GM19023 (cell line): ENCODE results near the gene CFAP20DC.
"Not testable (repeated sequence)": the region's sequence is repeated elsewhere in the genome, so short reads cannot be mapped to it uniquely, and the experiment has no call there.

Experiments
- ATAC-seq: cut with Tn5 transposase; IDR thresholded peaks from one replicate; pipeline ENCODE4 v1.9.1; 2021; ENCODE audit warnings: mild to moderate bottlenecking, moderate library complexity; ENCODE audit not compliant: unreplicated experiment

Gene CFAP20DC

DNA sequence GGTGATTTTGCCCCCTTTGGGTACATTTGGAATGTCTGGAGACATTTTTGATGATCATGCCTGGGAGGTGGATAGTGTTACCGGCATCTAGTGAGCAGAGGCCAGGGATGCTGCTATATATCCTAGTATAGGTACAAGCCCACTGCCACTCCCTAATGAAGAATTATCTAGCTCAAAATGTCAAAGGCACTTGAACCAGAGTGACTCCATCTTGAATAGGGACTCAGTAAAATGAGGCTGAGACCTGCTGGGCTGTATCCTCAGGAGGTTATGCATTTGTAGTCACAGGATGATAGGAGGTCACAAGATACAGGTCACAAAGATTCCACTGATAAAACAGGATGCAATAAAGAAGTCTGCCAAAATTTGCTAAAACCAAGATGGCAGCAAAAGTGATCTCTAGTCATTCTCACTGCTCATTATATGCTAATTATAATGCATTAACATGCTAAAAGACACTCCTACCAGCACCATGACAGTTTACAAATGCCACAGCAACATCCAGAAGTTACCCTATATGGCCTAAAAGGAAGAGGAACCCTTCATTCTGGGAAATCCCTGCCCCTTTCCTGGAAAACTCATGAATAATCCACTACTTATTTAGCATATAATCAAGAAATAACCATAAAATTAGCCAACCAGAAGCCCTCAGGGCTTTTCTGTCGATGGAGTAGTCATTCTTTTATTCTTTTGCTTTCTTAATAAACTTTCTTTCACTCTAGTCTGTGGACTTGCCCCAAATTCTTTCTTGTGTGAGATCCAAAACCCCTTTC, 343.2 kb downstream of the CFAP20DC start:
- ATAC-seq = no peak

DNA sequence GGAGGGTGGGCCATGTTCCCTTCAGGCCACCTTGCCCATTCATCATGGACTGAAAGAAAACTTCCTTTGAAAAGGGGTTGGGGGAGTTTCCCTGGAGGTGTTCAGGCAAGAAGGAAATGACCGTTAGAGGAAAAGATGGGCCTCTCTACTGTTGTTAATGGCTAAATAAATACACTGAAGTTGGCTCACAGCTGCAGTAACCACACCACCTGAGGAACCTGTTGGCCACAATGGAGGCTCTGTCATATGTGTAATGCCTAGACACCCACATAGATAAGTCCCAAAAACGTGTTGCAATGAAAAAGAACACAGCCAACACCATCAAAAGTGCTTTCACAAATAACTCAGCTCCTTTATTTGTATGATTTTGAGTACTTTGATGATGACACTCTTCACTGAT, 345.1 kb downstream of the CFAP20DC start:
- ATAC-seq = no peak

DNA sequence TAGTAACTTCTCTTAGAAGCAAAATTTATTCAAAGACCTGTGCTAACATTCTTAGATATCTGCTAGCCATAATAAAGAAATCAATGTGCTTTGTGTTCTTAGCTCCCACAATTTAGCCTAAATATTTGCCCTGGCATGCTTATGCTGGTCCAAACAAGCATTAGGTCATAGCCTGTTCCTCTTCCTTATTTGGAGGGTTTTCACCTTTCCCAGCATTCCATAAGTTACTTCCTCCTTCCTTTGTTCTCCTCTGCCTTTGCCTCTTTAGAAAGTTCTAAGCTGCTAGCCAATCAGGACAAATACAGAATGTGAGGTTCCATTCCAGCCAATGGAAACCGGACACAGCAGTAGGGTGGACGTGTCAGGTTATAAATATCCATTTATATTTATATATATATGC, 345.5 kb downstream of the CFAP20DC start:
- ATAC-seq = not testable (repeated sequence)

DNA sequence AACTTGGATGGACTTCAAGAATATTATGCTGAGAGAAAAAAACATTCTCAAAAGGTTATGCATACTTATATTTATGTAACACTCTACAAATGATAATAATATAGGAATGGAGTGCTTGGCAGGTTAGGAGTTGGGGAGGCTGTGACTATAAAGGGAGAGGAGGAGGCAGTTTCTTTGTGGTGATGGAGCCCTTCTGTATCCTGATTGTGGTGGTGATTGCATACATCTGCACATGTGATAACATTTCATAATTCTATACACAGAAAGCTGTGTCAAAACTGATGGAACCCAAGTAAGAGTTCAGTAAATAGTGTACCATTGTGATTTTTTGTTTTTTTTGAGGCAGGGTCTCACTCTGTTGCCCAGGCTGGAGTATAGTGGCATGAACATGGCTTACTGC, 351.6 kb downstream of the CFAP20DC start:
- ATAC-seq = no peak

DNA sequence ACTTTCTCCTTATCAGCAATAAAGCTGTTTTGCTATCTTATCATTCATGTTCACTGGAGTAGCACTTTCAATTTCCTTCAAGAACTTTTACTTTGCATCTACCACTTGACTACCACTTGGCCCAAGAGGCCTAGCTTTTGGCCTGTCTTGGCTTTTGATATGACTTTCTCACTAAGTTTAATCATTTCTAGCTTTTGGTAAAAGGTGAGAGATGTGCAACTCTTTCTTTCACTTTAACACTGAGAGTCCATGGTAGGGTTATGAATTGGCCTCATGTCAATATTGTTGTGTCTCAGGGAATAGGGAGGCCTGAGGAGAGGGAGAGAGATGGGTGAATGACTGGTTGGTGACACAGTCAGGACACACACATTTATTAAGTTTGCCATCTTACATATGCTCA, 352.3 kb downstream of the CFAP20DC start:
- peak; percentile 40 for ATAC-seq

DNA sequence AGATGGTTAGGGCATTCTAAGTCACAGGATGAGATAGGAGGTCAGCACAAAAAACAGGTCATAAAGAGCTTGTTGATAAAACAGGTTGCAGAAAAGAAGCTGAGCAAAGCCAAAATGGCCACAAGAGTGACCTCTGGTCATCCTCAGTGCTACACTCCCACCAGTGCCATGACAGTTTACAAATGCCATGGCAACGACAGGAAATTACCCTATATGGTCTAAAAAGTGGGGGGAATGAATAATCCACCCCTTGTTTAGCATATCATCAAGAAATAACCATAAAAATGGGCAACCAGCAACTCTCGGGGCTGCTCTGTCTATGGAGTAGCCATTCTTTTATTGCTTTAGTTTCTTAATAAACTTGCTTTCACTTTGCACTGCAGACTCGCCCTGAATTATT, 353.0 kb downstream of the CFAP20DC start:
- ATAC-seq = not testable (repeated sequence)

DNA sequence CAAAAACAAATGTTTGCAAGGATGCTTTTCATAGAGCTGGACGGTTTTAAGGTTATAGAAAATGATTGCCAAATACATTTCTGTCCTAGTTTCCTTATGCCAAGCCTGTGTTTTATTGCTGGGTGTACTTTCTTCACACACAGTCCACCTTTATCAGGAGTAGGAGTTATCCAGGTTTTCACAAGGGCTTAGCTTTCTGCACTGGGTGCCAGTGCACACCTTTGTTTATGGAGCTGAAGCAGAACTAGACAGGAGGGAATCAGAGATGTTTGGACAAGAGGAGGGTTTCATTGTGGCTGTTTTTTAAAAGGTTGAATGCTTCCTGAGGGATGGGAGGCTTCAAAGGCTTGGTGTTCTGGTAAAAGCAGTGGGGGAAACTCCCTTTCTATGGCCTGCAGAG, 353.7 kb downstream of the CFAP20DC start:
- ATAC-seq = no peak

DNA sequence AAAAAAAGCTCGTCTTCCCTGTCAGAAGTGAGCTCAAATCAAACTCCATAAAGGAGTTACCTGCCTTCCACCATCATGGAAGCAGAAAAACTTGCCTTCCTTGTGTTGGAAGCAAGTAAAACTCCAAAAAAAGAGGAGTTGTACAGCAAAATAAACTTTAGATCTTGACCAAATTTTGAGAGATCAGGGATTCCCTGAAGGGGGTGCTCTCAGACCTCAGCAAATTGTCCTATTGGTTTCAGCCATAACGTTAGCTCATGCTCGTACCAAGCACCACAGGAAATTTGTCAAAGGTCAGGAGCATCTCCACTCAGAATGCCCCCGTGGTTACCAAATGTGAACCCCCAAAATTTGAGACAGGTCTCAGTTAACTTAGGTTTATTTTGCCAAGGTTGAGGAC, 354.5 kb downstream of the CFAP20DC start:
- ATAC-seq = not testable (repeated sequence)

DNA sequence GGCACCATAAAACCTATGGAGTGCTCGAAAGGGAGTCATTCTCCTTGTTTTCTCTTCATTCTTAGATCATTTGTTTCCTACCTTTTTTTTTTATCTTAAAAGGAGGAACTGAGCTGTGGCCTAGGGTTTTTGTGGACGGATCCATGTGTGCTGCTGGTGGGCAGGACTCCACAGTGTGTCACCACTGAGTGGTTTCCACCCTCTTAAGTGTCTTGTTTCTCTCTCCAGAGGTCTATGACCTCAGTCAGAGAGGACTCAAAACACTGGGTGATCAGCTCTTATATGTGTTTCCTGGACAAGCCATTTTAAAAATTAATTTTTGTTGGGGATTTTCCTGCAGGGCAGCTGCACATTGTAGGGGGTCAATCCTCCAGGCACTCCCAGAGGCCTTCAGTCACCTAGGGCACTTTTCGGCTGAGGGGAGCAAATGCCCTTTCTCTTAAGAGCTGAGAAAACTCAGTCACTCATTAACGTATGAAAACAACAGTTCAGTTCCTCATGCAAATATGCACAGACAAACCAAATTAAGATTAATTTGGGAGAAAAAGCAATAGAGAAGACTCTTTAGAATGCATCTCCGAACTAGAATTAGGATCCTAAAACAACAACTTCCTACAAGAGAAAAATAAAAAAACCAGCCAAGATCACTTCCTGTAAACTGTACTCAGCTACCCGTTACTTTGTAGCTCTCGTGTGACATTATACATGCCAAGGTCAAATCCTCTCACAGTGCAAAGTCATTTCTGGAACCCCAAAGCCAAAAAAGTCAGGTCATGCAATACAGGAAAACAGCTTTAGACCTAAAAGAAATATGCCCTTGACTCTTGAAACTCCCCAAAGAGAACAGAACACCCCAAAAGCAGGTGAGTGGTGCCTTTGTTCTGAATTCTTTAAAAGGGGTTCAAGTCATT, 355.6 kb downstream of the CFAP20DC start:
- peak; percentile 56 for ATAC-seq

DNA sequence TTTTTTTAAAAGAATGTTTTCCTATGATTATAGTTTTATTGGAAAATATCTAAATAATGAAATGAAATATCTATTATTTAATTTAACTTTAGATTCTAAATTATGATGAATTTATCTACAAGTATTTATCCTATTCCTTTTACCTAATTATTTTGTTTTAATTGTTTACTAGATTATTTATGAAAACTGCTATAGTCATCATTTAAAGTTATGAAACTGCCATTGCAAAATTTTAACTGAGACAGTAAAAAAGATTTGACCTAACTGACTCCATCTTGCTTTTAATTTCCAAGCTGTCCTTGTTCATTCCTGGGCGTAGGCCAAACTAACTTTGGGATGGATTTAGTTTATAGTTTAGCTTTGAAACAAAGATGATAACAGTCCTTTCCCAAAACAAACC, 357.3 kb downstream of the CFAP20DC start:
- no peak for ATAC-seq
